ENCODE data around the gene CTXN2. TPM values are rescaled to one million over a fixed set of nuclear protein-coding genes. Genes with fewer than 3 reads are reported as not detected.

CTXN2 gene
- total RNA-seq (2022; extraction: Qiagen RNA extraction; ENCODE audit: low read depth), result 0.02 TPM in 1 of 5 replicates, not detected in the others

GRCh38 chr15:48191574-48192225, at the start of gene CTXN2:
TSS of gene CTXN2 (plus strand) at chr15:48191665. CDS start at chr15:48201301, 9,636 bp downstream.

GRCh38 chr15:48177766-48178647, 13.5 kb upstream of the CTXN2 start, which contains the start of gene MYEF2:
TSS of gene MYEF2 (minus strand) at chr15:48178295. CDS start at chr15:48178237, 58 bp downstream.

GRCh38 chr15:48205981-48206380, 14.5 kb downstream of the CTXN2 start, which contains the start of gene SLC12A1:
TSS of gene SLC12A1 (plus strand) at chr15:48206302. CDS start at chr15:48207720, 1,418 bp downstream.

Other genes starting within 250 kb of the CTXN2 start
- not detected in 5 replicates for gene SLC24A5, start 70.7 kb upstream of the CTXN2 start, total RNA-seq (2022; extraction: Qiagen RNA extraction; ENCODE audit: low read depth)
- 13.4 to 20.9 TPM (median 17.7 TPM) in 5 replicates for gene MYEF2, start 13.4 kb upstream of the CTXN2 start, total RNA-seq (2022; extraction: Qiagen RNA extraction; ENCODE audit: low read depth)
- not detected in 5 replicates for gene SLC12A1, start 14.6 kb downstream of the CTXN2 start, total RNA-seq (2022; extraction: Qiagen RNA extraction; ENCODE audit: low read depth)
- gene DUT, start 139.8 kb downstream of the CTXN2 start, total RNA-seq (2022; extraction: Qiagen RNA extraction; ENCODE audit: low read depth), result 98.5 to 128 TPM (median 110 TPM) in 5 replicates